AG20443 (cell line): ENCODE measurements around the gene KLHL30.
A peak's percentile ranks its signal among the peaks of the same experiment; 100 is the strongest.

ENCODE experiments used
- DNase-seq: peaks from one replicate; pipeline ENCODE4 v3.0.0; 2012; ENCODE audit warnings: low spot score, mixed read lengths

Gene KLHL30

DNA sequence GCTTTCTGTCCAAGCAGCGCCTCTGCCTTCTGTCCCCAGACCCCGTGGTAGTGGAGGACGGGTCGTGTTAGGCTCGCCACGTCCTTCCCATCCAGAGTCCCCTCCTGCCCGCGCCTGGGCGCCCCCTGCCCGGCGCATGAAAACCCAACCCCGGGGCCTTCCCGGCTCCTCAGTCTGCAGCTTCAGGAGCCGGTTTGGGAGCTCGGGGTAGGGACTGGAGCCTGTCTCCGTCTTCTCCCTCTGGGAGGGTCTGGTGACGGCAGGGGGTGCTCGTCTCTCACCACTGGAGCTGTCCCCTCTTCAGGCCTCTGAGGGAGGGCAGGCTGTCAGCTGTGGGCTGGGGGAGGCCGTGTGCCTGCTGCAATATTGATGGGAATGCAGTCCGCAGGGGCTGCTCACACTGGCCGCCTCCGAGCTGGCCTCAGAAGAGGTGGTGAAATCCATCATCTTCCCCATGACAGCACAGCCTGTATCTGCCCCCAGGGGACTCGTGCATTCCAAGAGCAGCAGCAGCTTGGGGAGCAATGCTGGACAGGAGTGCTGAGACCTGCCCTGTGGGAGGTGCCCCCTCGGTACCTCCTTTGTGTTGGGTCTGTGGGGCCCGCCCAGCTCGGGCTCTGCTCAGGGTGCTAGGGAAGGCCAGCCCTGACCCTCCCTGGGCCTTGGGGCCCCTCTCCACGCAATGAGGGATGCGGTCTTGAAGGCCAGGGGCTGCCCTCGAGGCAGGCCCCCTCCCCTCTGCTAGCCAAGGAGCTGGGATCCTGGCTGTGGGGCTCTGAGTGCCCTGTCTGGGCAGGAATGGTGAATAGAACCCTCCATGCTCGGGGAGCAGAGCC, 17.8 kb upstream of the KLHL30 start:
- no peak for DNase-seq

DNA sequence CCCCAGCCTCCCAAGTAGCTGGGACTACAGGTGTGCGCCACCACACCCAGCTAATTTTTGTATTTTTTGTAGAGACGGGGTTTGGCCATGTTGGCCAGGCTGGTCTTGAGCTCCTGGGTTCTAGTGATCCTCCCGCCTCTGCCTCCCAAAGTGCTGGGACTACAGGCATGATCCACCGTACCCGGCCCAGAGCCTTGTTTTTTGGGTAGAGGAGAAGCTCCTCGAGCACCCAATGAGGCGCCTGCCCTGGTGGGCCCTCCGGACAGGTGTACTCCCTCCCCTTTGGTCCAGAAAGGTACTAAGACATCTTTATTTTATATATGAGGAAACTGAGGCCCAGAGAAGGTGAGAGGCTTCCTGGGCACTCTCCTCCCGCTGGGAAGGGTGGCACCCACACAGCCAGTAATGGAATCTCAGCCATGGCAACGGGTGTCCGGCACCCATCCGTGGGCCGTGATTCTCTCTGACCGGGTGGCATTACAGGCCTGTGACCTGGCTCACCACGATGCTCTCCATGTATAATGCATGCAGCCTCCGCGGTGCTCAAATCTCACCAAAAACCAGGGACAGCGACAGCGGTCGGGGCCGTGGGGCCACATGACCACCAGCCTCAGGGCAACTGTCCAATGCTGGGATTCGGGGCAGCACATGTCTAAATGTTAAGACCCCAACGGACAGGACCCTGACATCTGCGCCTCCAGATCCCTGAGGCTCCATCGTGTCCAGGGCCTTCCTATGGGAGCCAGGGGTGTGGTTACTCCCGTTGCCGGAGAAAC, 16.8 kb upstream of the KLHL30 start:
- no peak for DNase-seq

DNA sequence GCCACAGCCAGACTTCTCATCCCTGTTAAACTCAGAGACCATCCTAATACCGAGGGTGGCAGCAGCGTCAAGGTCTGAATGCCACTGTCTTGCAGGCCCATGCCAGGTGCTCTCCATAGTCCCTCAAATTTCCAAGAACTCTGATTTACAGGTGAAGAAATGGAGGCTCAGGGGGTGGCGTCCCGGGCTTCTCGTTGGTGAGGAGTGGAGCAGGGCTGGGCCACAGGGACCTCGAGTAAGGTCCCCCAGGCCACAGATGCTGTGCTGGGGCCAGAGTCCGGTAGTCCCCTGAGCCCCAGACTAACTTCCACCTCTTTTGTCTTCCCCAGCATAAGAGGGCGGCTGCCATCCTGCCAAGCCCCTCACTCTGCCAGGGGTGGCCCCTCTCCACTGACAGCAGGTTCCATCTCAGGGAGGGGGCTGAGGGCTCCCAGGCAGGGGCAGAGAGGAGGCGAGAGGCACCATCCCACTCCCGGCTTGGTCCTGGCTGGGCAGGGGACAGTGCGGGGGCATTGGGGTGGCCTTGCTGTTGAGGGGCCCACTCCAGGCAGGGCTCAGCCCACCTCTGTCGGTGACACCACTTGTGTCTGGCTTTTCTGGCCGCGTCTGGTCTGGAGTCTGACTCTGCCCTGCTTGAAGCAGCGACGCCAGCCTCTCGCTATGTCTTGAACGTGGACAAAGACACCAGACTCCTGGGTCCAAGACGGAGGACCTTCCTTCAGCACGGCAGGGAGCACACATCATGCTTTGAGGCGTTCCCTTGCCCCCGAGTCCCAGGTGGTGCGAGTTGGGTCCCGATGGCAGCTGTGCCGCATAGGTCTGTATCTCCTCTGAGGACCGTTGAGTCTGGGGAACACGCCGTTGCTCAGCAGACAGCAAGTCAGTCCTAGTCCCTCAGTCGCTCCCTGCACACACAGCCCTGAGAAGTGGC, 15.9 kb upstream of the KLHL30 start:
- no peak for DNase-seq

DNA sequence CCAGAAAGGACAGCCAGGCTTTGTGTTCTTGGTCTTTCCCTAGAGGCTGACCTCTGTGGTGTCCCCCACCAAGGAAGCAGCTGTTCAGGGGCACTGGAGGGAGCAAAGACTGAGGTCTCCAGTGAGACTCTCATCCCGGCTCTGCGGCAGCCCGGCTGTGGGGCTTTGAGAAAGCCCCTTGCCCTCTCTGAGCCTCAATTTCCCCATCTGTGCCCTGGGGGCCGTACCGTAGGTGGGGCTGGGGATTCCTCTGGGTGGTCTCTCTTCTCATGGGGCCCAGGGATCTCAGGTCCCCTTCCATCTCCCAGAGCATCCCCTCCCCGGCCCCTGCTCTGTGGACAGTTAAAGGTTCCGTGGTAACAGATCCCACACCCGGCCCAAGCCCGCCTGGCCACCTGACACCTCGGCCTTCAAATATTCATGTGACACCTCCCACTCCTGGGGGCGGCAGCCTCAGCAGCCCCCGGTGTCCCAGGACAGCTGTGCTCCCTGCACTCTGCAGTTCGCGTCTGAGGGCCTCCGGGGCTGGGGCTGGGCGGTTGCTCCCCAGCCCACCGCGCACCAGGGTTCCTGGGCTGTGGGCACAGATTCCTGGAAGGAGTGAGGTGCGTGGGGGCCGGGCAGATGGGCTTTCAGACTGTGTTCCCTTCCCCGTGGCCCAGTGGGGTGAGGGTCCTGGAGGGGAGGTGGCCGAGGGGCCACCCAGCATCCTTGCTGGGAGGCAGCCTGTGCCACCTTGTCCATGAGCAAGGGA, 15.1 kb upstream of the KLHL30 start:
- DNase-seq: no peak

DNA sequence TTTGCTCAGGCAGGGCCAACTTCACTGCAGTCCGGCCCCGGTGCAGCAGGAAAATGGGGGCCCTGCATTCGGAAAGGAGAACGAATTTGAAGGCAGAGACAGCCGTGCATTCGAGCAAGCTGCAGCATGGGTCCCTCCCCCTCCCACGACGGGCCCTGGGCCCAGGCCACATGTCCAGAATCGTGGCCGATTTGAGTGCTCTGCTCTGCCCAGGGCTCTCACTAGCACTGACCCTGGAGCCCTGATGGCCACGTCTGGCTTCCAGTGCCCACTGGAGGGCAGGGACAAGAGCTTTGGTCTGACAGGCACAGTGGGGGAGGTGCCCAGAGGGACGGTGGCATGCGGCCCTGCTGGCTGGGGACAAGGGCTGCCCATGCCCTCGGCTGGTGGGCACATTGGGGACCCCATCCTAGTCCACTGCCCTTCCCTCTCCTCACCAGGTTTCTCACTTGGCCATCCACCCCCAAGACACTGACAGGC, 14.4 kb upstream of the KLHL30 start:
- no peak for DNase-seq

DNA sequence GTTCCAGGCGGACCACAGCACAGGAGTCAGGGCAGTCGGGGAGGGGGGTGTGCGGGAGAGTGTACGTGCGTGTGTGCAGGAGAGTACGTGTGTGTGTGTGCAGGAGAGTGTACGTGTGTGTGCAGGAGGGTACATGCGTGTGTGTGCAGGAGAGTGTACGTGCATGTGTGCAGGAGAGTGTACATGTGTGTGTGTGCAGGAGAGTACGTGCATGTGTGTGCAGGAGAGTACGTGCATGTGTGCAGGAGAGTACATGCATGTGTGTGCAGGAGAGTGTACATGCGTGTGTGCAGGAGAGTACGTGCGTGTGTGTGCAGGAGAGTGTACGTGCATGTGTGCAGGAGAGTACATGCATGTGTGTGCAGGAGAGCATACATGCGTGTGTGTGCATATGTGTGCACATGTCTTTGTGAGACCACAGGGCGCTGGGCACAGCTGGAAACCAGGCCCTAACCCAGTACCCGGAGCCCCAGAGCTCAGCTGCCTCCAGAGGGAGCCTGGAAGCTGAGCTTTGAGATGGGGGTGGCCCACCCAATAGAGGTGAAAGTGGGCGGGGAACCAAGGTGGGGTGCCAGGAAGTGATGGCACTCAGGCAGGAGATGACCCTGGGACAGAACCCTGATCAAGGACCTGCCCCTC, 13.9 kb upstream of the KLHL30 start:
- no peak for DNase-seq

DNA sequence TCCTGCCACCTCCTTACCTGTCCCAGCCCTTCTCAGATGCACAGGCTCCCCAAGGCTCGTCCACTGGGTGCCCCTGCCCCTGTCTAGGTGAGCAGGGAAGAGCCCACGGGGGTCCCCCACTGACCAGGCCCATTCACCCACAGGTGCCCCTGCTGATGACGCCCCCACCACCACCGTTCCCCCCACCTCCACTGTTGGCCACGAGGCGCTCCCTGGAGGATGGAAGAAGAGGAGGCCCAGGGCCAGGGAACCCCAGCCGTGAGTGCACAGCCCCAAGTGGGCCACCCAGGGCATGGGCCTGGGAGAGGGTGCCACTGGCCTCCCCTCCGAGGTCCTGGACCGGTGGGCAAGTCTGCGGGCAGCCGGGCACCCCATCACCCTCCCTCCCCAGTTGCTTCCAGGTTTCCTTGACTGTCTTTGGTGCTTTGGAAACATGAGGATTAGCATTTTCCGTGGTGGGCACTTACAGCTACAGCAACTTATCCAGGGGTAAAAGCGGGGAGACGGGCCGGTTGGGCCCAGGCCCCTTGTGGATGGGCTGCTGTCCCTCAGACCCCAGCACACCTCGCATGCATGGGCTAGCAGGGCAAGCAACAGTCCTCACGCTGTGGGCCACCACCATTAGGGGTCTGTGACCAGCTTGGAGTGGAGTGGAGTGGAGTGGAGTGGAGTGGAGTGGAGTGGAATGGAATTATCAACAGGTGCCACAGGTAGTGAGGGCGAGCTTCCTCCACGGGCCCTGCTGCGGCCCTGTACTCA, 13.2 kb upstream of the KLHL30 start:
- no peak for DNase-seq

DNA sequence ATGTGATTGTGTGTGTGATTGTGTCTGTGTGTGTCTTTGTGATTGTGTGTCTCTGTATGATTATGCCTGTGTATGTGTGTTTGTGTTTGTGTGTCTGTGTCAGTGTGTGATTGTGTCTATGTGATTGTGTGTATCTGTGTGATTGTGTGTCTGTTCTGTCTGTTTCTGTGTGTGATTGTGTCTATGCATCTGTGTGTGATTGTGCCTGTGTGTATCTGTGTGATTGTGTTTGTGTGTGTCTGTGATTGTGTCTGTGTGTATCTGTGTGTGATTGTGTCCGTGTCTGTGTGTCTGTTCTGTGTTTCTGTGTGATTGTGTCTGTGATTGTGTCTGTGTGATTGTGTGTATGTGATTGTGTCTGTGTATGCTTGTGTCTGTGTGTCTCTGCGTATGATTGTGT, 12.1 kb upstream of the KLHL30 start:
- DNase-seq: no peak

DNA sequence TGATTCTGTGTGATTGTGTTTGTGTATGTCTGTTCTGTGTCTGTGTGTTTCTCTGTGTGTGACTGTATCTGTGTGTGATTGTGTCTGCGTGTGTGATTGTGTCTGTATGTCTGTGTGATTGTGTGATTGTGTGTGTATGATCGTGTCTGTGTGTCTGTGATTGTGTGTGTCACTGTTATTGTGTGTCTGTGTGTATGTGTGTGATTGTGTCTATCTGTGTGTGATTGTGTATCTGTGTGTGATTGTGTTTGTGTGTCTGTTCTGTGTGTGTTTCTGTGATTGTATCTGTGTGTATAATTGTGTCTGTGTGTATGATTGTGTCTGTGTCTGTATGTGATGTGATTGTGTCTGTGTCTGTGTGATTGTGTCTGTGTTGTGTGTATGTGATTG, 11.7 kb upstream of the KLHL30 start:
- DNase-seq: no peak

DNA sequence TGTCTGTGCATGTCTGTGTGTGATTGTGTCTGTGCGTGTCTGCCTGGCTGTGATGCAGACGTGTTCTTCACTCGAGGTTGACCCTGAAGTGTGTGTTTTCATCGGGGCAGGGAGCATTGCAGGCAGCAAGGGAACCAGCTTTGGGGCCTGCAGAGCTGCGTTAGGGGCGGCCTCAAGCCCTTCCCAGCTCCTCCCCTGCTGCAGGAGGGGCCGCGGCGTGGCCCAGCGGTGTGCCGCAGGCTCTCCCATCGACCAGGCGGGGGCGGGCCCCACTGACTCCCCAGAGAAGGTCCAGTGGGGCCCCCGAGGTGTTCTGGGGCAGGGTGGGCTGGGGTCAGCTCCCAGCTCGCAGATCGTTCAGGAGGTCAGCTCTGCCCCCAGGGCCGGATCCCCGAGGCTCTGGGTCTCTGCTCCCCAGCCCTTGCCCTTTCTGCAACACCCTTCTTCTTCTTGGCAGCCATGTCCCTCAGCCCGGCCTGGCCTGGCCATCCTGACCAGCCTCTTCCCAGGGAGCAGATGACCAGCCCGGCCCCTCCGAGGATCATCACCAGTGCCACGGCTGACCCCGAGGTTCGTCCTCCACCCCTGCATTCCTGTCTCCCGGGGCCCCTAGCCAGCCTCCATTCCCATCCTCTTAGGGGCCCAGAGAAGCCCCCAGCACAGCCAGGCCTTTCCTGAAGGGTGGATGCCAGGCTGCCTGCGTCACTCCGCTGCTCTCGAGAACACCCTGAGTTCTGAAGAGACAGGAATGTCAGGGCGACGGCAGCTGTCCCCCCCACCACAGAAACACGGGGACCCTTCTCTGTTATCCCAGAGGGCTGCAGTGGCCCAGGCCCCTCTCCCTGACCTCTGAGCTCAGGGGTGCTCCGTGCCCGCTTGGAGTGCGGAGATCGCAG, 11.1 kb upstream of the KLHL30 start:
- DNase-seq: peak; percentile 81

DNA sequence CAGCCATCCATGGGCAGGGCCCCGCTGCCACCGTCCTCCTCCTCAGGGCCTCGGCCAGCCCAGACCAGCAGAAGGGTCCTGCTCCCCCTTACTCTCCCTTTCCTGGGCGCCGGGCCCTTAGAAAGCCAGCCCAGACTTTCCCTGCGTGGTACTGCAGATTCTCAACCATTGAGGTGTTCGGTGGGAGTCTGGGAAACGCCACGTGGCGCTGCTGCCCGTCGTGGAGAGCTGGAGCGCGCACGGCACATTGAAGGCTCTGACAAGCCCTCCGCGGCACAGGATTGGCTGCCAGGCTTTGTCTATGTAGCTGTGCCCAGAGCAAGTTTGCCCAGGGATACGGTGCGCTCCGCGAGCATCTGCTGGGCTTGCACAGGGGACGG, 10.4 kb upstream of the KLHL30 start:
- DNase-seq: no peak

DNA sequence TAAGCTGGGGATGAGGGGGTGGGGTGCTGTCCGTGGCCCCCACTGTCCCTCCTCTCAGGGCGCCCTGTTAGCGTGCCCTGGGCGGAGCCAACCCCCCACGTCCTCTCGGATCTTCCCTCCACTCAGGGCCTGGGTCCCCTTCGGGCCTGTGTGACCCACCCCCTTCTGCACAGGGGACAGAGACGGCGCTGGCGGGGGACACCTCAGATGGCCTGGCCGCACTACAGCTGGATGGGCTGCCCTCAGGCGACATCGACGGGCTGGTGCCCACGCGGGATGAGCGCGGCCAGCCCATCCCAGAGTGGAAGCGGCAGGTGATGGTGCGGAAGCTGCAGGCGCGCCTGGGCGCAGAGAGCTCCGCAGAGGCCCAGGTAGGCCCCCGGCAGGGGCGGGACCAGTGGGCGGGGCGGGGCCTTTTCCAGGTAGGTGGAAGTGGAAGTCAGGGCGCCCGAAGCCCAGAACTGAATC, 9.9 kb upstream of the KLHL30 start:
- no peak for DNase-seq

DNA sequence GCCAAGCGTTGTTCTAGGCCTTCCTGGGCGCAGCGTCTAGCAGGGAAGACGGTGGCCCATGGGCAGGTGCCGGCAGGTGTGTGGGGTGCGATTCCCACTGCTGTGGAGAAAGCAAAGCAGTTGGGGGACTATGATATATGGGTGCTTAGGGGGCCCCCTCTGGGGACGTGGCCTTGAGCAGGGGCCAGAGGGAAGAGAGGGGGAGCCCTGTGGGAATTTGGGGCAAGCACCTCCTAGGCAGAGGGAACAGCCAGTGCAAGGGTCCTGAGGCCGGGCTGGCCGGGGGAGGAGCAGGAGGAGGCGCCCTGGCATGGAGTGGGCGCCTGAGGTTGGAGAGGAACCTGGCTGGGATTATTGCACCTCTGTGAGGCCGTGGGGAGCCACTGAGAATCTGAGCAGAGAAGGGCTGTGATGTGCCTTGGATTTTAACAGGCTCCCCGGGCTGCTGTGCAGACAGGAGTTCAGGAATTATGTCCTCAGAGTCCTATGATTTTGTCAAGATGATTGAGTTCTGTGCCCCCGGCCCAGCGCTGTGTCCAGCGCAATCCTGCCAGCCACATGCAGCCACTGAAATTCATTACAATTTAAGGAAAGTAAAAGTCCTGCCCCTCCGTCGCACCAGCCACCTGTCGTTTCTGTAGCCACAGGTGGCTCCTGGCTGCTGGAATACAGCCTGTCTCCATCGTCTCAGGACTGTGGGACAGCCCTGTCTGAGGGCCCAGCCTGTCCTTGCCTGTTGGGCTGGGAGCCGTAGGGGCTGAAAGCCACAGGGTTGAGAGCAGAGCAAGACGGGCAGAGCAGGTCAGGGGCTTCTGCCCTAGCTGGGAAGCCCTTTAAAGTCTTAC, 9.1 kb upstream of the KLHL30 start:
- DNase-seq: no peak

DNA sequence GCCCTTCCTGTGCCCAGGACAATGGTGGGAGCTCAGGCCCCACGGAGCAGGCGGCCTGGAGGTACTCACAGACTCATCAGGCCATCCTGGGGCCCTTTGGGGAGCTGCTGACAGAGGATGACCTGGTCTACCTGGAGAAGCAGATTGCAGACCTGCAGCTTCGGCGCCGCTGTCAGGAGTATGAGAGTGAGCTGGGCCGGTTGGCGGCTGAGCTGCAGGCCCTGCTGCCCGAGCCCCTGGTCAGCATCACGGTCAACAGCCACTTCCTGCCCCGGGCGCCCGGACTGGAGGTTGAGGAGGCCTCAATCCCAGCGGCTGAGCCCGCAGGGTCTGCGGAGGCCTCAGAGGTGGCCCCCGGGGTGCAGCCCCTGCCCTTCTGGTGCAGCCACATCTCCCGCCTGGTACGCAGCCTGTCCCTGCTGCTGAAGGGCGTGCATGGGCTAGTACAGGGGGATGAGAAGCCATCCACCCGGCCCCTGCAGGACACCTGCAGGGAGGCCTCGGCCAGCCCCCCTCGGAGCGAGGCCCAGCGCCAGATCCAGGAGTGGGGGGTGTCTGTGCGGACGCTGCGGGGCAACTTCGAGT, 8.3 kb upstream of the KLHL30 start:
- DNase-seq: no peak

DNA sequence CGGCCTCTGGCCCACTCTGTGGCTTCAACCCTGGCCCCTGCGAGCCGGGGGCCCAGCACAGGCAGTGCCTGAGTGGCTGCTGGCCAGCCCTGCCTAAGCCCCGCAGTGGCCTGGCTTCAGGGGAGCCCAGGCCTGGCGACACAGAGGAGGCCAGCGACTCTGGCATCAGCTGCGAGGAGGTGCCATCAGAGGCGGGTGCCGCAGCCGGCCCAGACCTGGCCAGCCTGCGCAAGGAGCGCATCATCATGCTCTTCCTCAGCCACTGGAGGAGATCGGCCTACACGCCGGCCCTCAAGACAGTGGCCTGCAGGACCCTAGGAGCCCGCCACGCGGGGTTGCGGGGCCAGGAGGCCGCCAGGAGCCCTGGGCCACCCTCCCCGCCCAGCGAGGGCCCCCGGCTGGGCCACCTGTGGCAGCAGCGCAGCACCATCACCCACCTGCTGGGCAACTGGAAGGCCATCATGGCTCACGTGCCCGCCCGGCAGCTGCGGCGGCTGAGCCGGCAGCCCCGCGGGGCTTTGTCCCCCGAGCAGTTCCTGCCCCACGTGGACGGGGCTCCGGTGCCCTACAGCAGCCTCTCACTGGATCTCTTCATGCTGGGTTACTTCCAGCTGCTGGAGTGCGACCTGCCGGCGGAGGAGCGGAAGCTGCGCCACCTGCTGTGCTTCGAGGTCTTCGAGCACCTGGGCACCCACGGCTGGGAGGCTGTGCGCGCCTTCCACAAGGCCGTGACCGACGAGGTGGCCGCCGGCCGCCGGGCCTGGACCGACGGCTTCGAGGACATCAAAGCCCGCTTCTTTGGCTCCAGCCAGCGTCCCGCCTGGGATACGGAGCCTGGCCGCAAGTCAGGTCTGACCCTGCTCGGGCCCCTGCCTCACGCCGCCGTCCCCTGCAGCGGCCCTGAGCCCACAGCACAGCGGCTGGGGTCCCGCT, 7.5 kb upstream of the KLHL30 start:
- no peak for DNase-seq

DNA sequence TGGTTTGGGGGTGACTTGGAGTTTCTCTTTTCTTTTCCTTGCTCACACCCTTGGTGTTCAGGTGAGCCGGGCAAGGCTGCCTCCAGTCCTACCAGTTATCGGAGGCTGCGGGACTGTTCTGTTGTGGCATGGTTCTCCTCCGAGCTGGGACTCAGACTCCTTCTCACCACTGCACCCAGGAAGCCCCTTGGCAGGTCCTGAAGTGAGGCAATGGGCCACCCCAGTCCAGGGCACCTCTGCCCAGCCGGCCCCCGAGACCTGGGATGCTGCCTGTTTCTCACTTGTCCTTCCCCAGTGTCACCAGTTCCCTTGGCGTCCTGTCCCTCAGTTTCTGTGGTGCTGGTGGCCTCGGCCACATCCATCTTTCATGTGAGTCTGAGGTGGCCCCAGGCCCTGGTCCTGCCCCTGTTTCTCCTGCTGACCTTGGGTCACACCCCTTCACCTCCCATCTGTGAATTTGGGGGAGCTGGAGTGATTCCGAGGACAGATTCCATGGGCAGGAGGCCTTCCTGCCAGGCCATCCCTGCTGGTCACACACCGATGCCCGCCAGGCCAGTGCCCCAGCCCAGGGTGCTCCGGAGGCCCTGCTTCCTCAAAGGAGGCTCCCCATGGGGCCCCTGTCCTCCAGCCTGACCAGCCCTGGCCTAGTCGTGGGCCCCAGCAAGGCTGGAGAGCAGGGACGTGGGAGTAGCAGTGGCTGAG, 6.6 kb upstream of the KLHL30 start:
- no peak for DNase-seq
